GM12878 (cell line): Measurements from ENCODE around the gene MSANTD4. TPM values are rescaled to one million over a fixed set of nuclear protein-coding genes. Genes with fewer than 3 reads are reported as not detected.

ENCODE experiments used
- ATAC-seq: fragments of 200-7000 bp; cut with Tn5 transposase; 3 replicates; pipeline ENCODE4 v1.9.1; 2020; ENCODE audit warnings: mild to moderate bottlenecking, moderate library complexity
- BruUV-seq: library from RNA; stranded (reverse); fragments of 400-500 nt; replicated peaks from 2 replicates; lab custom pipeline; 2021; lab: Mats Ljungman, UMichigan
- CTCF ChIA-PET: fragments of 300-600 bp; sonication (Branson Sonifier 250); formaldehyde crosslinking; extraction: SDS; loops from one replicate; lab custom pipeline; 2021; ENCODE audit warnings: inconsistent platforms; lab: Yijun Ruan, JAX
- POLR2A ChIA-PET: fragments of 350-600 bp; formaldehyde crosslinking; extraction: SDS; loops from one replicate; lab custom pipeline; 2021; ENCODE audit warnings: inconsistent platforms; lab: Charles Lee
- RAD21 ChIA-PET: fragments of 300-600 bp; sonication (Branson Sonifier 250); formaldehyde crosslinking; loops from one replicate; lab custom pipeline; 2023; ENCODE audit warnings: antibody characterized with exemption; ENCODE audit not compliant: unreplicated experiment; lab: Charles Lee
- SMC1A ChIA-PET: fragments of 300-600 bp; sonication (Branson Sonifier 250); formaldehyde crosslinking; loops from one replicate; lab custom pipeline; 2023; ENCODE audit not compliant: unreplicated experiment, uncharacterized antibody; lab: Charles Lee
- DNase-seq: peaks from one replicate; pipeline ENCODE4 v3.0.0-alpha.2; 2011; ENCODE audit warnings: low read depth, low spot score
- FAIRE-seq: peaks from 3 replicates; lab custom pipeline; 2011; peaks lifted over from hg19 to GRCh38; lab: Jason Lieb, UNC
- H2AFZ ChIP-seq: 2 replicates; pipeline ENCODE4 v1.6.0; 2011; ENCODE audit warnings: low read depth, low read length, control low read depth; ENCODE audit not compliant: control insufficient read depth
- H3K27ac ChIP-seq: 2 replicates; pipeline ENCODE4 v1.5.1; 2011; ENCODE audit warnings: control low read depth; ENCODE audit not compliant: control insufficient read depth, insufficient read depth
- H3K27me3 ChIP-seq, 2 experiments: replicated peaks in 1 of 2; 2 replicates each; pipeline versions ENCODE4 v1.6.0 to v1.6.1; 2011; ENCODE audit warnings: low read length in 1 of 2; ENCODE audit not compliant: control insufficient read depth in 2 of 2, insufficient read depth in 2 of 2
- H3K36me3 ChIP-seq, 2 experiments: 2 replicates each; pipeline ENCODE4 v1.5.1; 2011; ENCODE audit warnings: low read length in 1 of 2; ENCODE audit not compliant: control insufficient read depth in 2 of 2, insufficient read depth in 2 of 2
- H3K4me1 ChIP-seq: 2 replicates; pipeline ENCODE4 v1.6.1; 2011; ENCODE audit warnings: mild to moderate bottlenecking, low read length, moderate library complexity, mixed read lengths; ENCODE audit not compliant: control insufficient read depth, insufficient read depth
- H3K4me2 ChIP-seq: 2 replicates; pipeline ENCODE4 v1.6.0; 2011; ENCODE audit warnings: control low read depth; ENCODE audit not compliant: control insufficient read depth, insufficient read depth
- H3K4me3 ChIP-seq: fragments of 200-600 bp; sonication (generic); 2 replicates; pipeline ENCODE4 v1.5.1; 2016
- H3K79me2 ChIP-seq: 2 replicates; pipeline ENCODE4 v1.6.0; 2011; ENCODE audit warnings: low read length; ENCODE audit not compliant: control insufficient read depth, insufficient read depth
- H3K9ac ChIP-seq: 2 replicates; pipeline ENCODE4 v1.8.0; 2011; ENCODE audit warnings: low read length, control low read depth, mixed read lengths; ENCODE audit not compliant: control insufficient read depth, insufficient read depth
- H3K9me3 ChIP-seq: replicated peaks from 3 replicates; pipeline ENCODE4 v1.5.1; 2011; ENCODE audit warnings: mild to moderate bottlenecking, low read length; ENCODE audit not compliant: control insufficient read depth, insufficient read depth
- H4K20me1 ChIP-seq: 2 replicates; pipeline ENCODE4 v1.6.0; 2011; ENCODE audit not compliant: control insufficient read depth, insufficient read depth
- BCLAF1 ChIP-seq: fragments of 450-650 bp; IDR thresholded peaks from 2 replicates; pipeline ENCODE4 v1.6.1; 2017; ENCODE audit warnings: antibody characterized with exemption, mild to moderate bottlenecking, moderate library complexity
- MYC ChIP-seq: IDR thresholded peaks from 2 replicates; pipeline ENCODE4 v1.6.1; 2011; ENCODE audit warnings: mild to moderate bottlenecking, low read length, moderate library complexity, inconsistent platforms; ENCODE audit not compliant: insufficient read depth, insufficient replicate concordance, insufficient read length, severe bottlenecking
- NFIC ChIP-seq: IDR thresholded peaks from 2 replicates; pipeline ENCODE4 v1.6.1; 2012; ENCODE audit warnings: low read depth, mild to moderate bottlenecking, inconsistent platforms, low read length, moderate library complexity
- POLR2AphosphoS2 ChIP-seq: IDR thresholded peaks from 2 replicates; pipeline ENCODE4 v1.6.1; 2011; ENCODE audit warnings: low read depth, mild to moderate bottlenecking, low read length, improper control_type of control experiment, moderate library complexity
- TARDBP ChIP-seq: IDR thresholded peaks from 2 replicates; pipeline ENCODE4 v1.6.1; 2016; ENCODE audit warnings: borderline replicate concordance
- ZBTB40 ChIP-seq: fragments of 450-650 bp; IDR thresholded peaks from 2 replicates; pipeline ENCODE4 v1.6.1; 2016; ENCODE audit warnings: mild to moderate bottlenecking, moderate library complexity, borderline replicate concordance
- whole genome bisulfite sequencing: methylation state at CpG from one replicate; pipeline ENCODE4 v1.1.6; 2016; ENCODE audit warnings: low lambda C conversion rate; ENCODE audit not compliant: insufficient replicate concordance, insufficient coverage; ENCODE audit errors: missing lambda C conversion rate; 5-methylcytosine and 5-hydroxymethylcytosine counted together
- in situ Hi-C: fragments of 300-500 bp; cut with MboI; formaldehyde crosslinking; loops from 9 replicates; pipeline ENCODE4 v1.14.3; 2018; ENCODE audit warnings: mixed read lengths
- intact Hi-C: fragments of 100-400 bp; cut with micrococcal nuclease; formaldehyde crosslinking; loops from one replicate; pipeline ENCODE4 v1.14.2; 2022; ENCODE audit not compliant: unreplicated experiment
- polyA plus RNA-seq, 11 experiments: library from polyadenylated mRNA; depleted of rRNA in 4 of 11; unstranded in 6 of 11; stranded (reverse) in 5 of 11; fragments of >200 nt; fragmentation: Nextera tagmentation in 4 of 11; fragmentation: Illumina TruSeq in 1 of 11; extraction: Ambion mirVana in 4 of 11; extraction: Trizol in 1 of 11; gene quantifications; 1 replicate in 1 of 11; 2 replicates in 10 of 11; pipeline versions ENCODE4 v1.2.1 to v1.2.3, GENCODE V29; 2011 to 2016; ENCODE audit warnings: inconsistent platforms in 2 of 11, missing spikeins in 2 of 11, low read depth in 1 of 11
- total RNA-seq, 4 experiments: library from RNA; depleted of rRNA in 3 of 4; stranded (reverse); fragments of >200 nt in 3 of 4; fragmentation: Illumina TruSeq in 1 of 4; extraction: Trizol in 1 of 4; gene quantifications; 2 replicates each; pipeline versions ENCODE4 v1.2.1 to v1.2.3, GENCODE V29; 2013 to 2021

The MSANTD4 gene
- total and polyA plus RNA-seq, 10 of the 15 experiments (the other 5 are each of a cell fraction or from before 2014, with no cell fraction given) = 8.7 to 23.9 (median 16.0) TPM

- ChIA-PET CTCF (no interaction called here), SMC1A (no interaction called here), RAD21 (no interaction called here), POLR2A (no interaction called here)
- in situ Hi-C loops (no loop called here), intact Hi-C loops (no loop called here)
- WGBS = 37% methylated on average over 3 of the region's 3 CpGs
- no peak overlapping the region for H3K4me3 ChIP-seq
- no peak for TF ChIP-seq NFIC
- TF ChIP-seq BCLAF1 = no peak
- TF ChIP-seq POLR2AphosphoS2 = no peak
- no peak for TF ChIP-seq ZBTB40
- TF ChIP-seq MYC = no peak
- no peak for TF ChIP-seq TARDBP
- no peaks in the 10 kb centered on the region for H3K4me1 ChIP-seq
- FAIRE-seq (no peak), ATAC-seq (no peak), DNase-seq (no peak)
- H2AFZ ChIP-seq = no peak overlapping the region
- H3K79me2 ChIP-seq = no peaks in the 10 kb centered on the region
- H3K27ac ChIP-seq = no peak overlapping the region
- H3K9ac ChIP-seq = no peak overlapping the region
- H3K9me3 ChIP-seq = no peaks in the 10 kb centered on the region; the same call in 2 of the 3 replicates
- no TSS peak for BruUV-seq
- no peak overlapping the region for H3K4me2 ChIP-seq
- no peaks in the 10 kb centered on the region for H4K20me1 ChIP-seq
- no peaks in the 10 kb centered on the region for H3K36me3 ChIP-seq
- 0 out of 4 replicates have a peak, but pooled peaks cover 0 to 1% of the 10 kb centered on the region in 2 experiments for H3K27me3 ChIP-seq
Observed at GRCh38 chr11:106031936-106032335, 9.9 kb upstream of the MSANTD4 start.
